Measurements from ENCODE around the gene QSOX1.
A peak's percentile ranks its signal among the peaks of the same experiment; 100 is the strongest.

Gene QSOX1

GRCh38 chr1:180225403-180225802 lies 70.7 kb downstream of the QSOX1 start:
- TF ChIP-seq CTCF (IDR thresholded peaks at IDR 0.05; ENCODE audit: low read length, missing control alignments): no peak
- DNase-seq (ENCODE audit: low read depth): no peak
- H3K4me3 ChIP-seq (replicated peaks; ENCODE audit: low read depth, low read length): no peak overlapping the region

- TF ChIP-seq CTCF (IDR thresholded peaks at IDR 0.05; ENCODE audit: low read length, missing control alignments): no peak
- no peak for DNase-seq (ENCODE audit: low read depth)
- no peak overlapping the region for H3K4me3 ChIP-seq (replicated peaks; ENCODE audit: low read depth, low read length)
Measured at GRCh38 chr1:180227861-180228647, 73.4 kb downstream of the QSOX1 start.

- DNase-seq (ENCODE audit: low read depth): no peak
- H3K4me3 ChIP-seq (replicated peaks; ENCODE audit: low read depth, low read length): peak overlapping the region; percentile 52
- no peak for TF ChIP-seq CTCF (IDR thresholded peaks at IDR 0.05; ENCODE audit: low read length, missing control alignments)
Measured at GRCh38 chr1:180228648-180229482, 74.2 kb downstream of the QSOX1 start.

- H3K4me3 ChIP-seq (replicated peaks; ENCODE audit: low read depth, low read length): peak within 1 kb of the TSS; percentile 52
- DNase-seq (ENCODE audit: low read depth): peak; percentile 35
Measured at GRCh38 chr1:180229483-180230415, 75.1 kb downstream of the QSOX1 start, which contains the start of gene LHX4. LHX4 (plus strand) TSS chr1:180230264; CDS start chr1:180230530, 266 bp downstream.

GRCh38 chr1:180230416-180230790 lies 75.7 kb downstream of the QSOX1 start:
- DNase-seq (ENCODE audit: low read depth): no peak
- H3K4me3 ChIP-seq (replicated peaks; ENCODE audit: low read depth, low read length): peak overlapping the region; percentile 52
- no peak for TF ChIP-seq CTCF (IDR thresholded peaks at IDR 0.05; ENCODE audit: low read length, missing control alignments)

More at GRCh38 chr1:180229483-180230415, 75.1 kb downstream of the QSOX1 start, which contains the start of gene LHX4:
- TF ChIP-seq CTCF (IDR thresholded peaks at IDR 0.05; ENCODE audit: low read length, missing control alignments): no peak

GRCh38 chr1:180230791-180231505 lies 76.3 kb downstream of the QSOX1 start:
- peak overlapping the region; percentile 52 for H3K4me3 ChIP-seq (replicated peaks; ENCODE audit: low read depth, low read length)
- DNase-seq (ENCODE audit: low read depth): peak; percentile 67
- no peak for TF ChIP-seq CTCF (IDR thresholded peaks at IDR 0.05; ENCODE audit: low read length, missing control alignments)

Measured in fibroblast of pulmonary artery (primary cell).